ENCODE results near the gene ZNF362.
A peak's percentile ranks its signal among the peaks of the same experiment; 100 is the strongest.

The ZNF362 gene

DNA sequence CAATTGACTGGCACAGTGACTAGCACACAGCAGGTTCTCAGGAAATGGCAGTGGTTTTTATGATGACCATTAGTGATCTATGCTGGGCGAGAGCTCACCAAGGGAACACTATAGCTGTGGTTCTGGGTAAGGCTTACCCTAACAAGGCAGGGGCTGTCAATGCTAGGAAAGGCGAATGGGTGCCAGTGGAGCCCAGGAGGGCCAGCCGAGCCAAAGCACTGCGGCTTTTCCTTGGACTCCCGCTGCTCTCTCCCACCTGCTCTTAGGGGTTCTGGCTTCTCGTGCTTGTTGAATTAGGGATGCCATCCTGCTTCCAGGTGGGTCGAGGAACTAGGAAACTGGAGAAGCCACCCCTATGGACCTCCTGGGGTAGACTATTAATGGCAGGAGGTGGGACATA is 74.6 kb downstream of the ZNF362 start:
- Mint-ChIP-seq H3K4me1 (peaks cover 16 to 29% of the 10 kb centered on the region in 2 donors), H3K9me3 (no peaks in the 10 kb centered on the region), H3K27ac (no peak overlapping the region), H3K27me3 (no peaks in the 10 kb centered on the region), H3K4me3 (no peak overlapping the region), H3K36me3 (peaks cover 41 to 65% of the 10 kb centered on the region in 2 donors)
- no peak for DNase-seq
- ATAC-seq (replicated peaks): no peak

DNA sequence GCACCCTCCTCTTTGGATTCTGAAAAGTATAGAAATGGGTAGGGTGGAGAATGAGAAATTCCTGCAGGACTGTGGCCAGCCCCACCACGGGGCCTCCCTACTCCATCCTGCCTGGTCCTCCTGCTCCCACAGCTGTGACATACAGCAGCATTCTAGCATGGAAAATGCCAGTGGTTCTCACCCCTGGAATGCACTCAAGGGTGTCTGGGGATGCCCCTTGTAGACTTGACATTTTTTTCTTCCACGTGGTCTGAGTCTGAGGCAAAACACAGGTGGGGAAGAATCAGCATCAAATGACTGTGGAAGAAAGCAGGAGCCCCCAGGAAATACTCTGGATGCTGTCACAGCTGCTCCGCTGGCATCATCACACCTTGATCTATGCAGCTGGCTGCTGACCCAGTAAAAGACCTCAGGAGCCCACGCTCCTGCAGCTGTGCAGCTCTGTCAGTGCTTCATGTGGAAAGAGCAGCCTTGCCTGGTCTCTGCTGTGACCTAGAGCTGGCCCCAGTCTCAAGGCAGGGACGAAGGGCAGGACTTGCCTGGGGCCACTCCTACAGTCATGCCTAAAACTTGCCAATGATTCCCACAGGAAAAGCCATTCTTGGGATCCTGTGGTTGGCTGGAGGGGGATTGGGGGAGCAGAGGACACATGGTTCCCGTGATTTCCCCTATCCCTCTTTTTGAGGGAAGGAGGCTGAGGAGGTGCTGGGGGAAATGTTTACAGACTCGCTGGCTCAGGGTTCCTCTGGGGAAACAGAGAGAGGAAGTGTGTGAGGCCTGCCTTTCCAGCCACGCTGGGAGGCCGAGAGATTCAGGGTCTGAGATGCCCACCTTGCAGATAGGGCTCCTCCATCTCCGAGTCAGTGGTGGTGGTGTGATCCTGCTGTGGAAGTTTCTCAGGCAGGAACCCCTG is 75.4 kb downstream of the ZNF362 start:
- H3K4me3 Mint-ChIP-seq: no peak overlapping the region
- H3K27ac Mint-ChIP-seq: peak overlapping the region; percentile 66
- peak; percentile 81 to 94 for ATAC-seq (replicated peaks)
- H3K27me3 Mint-ChIP-seq: no peaks in the 10 kb centered on the region
- H3K36me3 Mint-ChIP-seq: peaks cover 38 to 61% of the 10 kb centered on the region in 2 donors
- no peaks in the 10 kb centered on the region for H3K9me3 Mint-ChIP-seq
- no peak for DNase-seq
- peaks cover 18 to 34% of the 10 kb centered on the region in 2 donors for H3K4me1 Mint-ChIP-seq

DNA sequence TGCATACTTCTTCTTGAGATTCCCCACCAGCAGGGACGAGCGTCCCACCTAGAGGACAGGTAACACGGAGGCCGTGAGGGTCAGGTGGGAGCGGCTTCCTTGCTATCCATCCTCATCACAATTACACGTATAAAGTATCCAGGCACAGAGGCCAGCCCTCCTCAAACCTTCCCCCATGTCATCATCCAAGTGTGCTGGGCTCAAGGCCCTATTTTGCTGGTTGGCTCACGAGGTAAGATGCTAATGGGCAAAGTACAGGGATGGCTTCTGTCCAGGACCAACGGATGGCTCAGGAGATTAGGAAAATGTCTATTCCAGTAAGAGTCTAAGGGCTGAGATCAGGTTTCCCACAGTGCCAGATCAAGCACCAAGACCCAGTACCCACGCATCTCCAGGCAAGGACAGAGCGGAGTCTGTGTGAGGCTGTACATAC is 76.1 kb downstream of the ZNF362 start:
- Mint-ChIP-seq H3K9me3 (no peaks in the 10 kb centered on the region), H3K36me3 (peaks cover 36 to 55% of the 10 kb centered on the region in 2 donors), H3K27me3 (no peaks in the 10 kb centered on the region), H3K4me1 (peaks cover 20 to 34% of the 10 kb centered on the region in 2 donors), H3K4me3 (no peak overlapping the region), H3K27ac (peak overlapping the region; percentile 66)
- DNase-seq: no peak
- no peak for ATAC-seq (replicated peaks)

DNA sequence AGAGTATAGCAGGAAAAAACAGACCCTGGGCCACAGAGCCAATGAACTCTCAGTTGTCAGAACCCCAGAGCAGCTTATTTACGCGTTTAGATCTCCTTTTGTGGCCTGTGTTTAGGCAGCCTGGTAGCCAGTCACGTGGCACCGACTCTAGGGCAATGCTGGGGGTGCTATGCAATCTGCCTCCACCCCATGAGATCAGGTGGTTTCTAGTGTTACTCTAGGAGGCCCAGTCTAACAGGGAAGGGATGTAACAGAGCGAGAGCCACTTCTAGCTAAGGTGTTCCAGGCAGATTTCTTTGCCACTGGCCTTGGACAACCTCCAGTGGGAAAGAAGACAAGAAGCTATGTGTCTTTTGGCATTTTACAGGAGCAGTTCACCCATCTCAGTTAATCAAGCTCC is 76.6 kb downstream of the ZNF362 start:
- peaks cover 36 to 56% of the 10 kb centered on the region in 2 donors for H3K36me3 Mint-ChIP-seq
- H3K4me1 Mint-ChIP-seq: peaks cover 21 to 37% of the 10 kb centered on the region in 2 donors
- H3K27me3 Mint-ChIP-seq: no peaks in the 10 kb centered on the region
- H3K4me3 Mint-ChIP-seq: no peak overlapping the region
- no peak for ATAC-seq (replicated peaks)
- DNase-seq: no peak
- no peak overlapping the region for H3K27ac Mint-ChIP-seq
- no peaks in the 10 kb centered on the region for H3K9me3 Mint-ChIP-seq

DNA sequence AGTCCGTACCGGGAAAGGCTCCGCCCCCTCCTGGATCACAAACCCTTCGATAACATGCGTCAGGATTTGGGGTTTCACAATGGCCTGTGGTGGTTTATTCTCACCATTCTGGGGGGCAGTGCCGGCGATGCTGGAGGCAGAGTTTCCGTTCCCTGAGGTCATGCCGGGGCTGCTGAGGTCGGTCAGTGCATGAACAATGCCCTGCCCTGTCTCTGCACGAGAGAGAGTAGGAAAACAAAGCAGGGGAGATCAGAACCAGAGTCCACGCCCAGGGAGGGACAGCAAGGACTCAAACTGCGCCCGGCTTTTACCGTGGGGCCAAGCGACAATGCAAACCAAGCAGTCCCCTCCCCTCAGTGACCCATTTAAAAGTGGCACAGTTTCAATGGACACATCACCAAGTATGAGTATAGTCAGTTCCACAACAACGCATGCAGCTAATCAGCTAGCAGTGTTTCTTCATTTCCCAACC is 77.8 kb downstream of the ZNF362 start:
- no peak for ATAC-seq (replicated peaks)
- peaks cover 29 to 40% of the 10 kb centered on the region in 2 donors for H3K4me1 Mint-ChIP-seq
- DNase-seq: no peak
- no peaks in the 10 kb centered on the region for H3K27me3 Mint-ChIP-seq
- H3K27ac Mint-ChIP-seq: no peak overlapping the region
- no peak overlapping the region for H3K4me3 Mint-ChIP-seq
- H3K9me3 Mint-ChIP-seq: no peaks in the 10 kb centered on the region
- peaks cover 26 to 47% of the 10 kb centered on the region in 2 donors for H3K36me3 Mint-ChIP-seq

DNA sequence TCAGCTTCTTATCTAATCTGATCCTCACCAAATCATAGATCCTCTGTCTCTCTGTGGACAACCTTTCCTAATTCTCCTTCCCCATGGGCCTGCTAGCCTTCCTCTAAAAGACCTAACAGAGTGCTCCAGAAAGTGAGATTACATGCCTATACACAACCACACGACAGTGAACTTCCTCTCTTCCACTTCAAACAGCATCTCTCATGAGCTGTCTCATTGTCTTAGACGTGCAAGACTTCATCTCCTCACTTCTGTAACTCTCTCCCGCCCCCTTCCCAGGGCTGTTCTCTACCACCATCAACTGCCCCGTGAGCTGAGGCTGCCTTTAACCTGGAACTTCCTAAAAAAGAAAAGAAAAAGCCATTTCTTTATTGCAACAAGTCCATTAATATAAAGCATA is 78.7 kb downstream of the ZNF362 start:
- ATAC-seq (replicated peaks): no peak
- no peaks in the 10 kb centered on the region for H3K27me3 Mint-ChIP-seq
- H3K36me3 Mint-ChIP-seq: peaks cover 17 to 38% of the 10 kb centered on the region in 2 donors
- H3K9me3 Mint-ChIP-seq: no peaks in the 10 kb centered on the region
- DNase-seq: no peak
- H3K27ac Mint-ChIP-seq: no peak overlapping the region
- H3K4me1 Mint-ChIP-seq: peaks cover 29 to 42% of the 10 kb centered on the region in 2 donors
- no peak overlapping the region for H3K4me3 Mint-ChIP-seq

DNA sequence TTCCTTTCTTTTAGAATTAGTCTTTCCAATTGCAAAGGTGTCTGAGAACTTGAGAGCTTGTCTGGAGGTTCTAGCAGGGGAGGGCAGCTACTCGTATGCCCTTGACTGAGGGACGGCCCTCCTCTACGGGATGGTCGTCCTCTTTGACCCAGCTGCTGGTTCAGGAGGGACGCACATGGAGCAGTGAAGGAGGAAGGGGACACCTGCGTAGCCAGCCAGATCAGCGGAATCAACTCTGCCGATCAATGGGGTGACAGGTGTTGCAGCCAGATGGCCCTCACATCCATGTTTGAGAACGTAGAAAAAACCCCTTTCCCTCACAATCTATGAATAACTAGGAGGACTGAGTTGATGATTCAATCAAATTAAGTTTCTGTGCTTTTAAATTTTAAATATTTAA is 80.3 kb downstream of the ZNF362 start:
- Mint-ChIP-seq H3K27ac (no peak overlapping the region), H3K36me3 (peaks cover 16 to 28% of the 10 kb centered on the region in 2 donors), H3K4me1 (peaks cover 33 to 46% of the 10 kb centered on the region in 2 donors), H3K4me3 (no peak overlapping the region), H3K27me3 (no peaks in the 10 kb centered on the region), H3K9me3 (no peaks in the 10 kb centered on the region)
- ATAC-seq (replicated peaks) (no peak), DNase-seq (no peak)

DNA sequence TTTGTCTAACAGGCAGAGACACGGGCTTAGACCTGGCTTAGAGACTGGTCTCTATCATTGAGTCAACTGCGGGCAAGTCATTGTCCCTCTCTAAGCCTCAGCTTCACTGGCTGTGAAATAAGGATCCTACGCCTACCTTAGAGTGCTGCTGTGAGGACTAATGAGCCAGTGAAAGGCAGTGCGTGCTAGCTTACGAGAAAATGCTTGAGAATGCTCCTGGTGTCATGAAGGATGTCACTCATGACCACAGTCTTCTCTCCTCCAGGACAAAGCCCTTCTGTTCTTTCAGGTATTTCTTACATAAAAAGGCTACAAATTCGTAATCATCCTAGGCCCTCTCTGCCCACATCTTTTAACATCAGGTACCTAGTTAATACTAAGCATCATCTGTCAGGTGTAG is 81.1 kb downstream of the ZNF362 start:
- H3K4me1 Mint-ChIP-seq: peaks cover 28 to 44% of the 10 kb centered on the region in 2 donors
- H3K27ac Mint-ChIP-seq: no peak overlapping the region
- no peak for DNase-seq

DNA sequence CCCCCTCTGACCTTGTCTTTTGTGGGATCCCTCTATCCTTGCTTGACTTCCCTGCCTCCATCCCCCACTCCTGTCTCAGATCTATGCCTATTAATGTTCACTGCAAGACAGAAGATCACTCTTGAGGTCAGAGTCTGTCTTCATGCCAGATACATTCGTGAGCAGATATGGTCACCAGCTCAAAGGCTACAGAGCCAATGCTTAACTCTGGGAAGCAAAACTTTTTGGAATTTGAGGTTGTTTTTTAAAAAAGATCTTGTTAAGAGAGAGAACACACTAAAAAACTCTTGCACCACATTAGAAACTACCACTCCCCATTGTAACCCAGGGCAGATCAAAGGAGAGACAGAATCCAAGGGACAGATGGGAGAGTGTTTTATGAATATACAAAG is 81.8 kb downstream of the ZNF362 start:
- H3K27me3 Mint-ChIP-seq: no peaks in the 10 kb centered on the region
- H3K27ac Mint-ChIP-seq: no peak overlapping the region
- no peaks in the 10 kb centered on the region for H3K9me3 Mint-ChIP-seq
- peaks cover 12 to 17% of the 10 kb centered on the region in 2 donors for H3K36me3 Mint-ChIP-seq
- ATAC-seq (replicated peaks): no peak
- no peak overlapping the region for H3K4me3 Mint-ChIP-seq
- DNase-seq: no peak
- H3K4me1 Mint-ChIP-seq: peaks cover 30 to 42% of the 10 kb centered on the region in 2 donors

More for the DNA sequence above, 81.1 kb downstream of the ZNF362 start:
- Mint-ChIP-seq H3K27me3 (no peaks in the 10 kb centered on the region), H3K9me3 (no peaks in the 10 kb centered on the region), H3K4me3 (no peak overlapping the region), H3K36me3 (peaks cover 9 to 19% of the 10 kb centered on the region in 2 donors)
- no peak for ATAC-seq (replicated peaks)

DNA sequence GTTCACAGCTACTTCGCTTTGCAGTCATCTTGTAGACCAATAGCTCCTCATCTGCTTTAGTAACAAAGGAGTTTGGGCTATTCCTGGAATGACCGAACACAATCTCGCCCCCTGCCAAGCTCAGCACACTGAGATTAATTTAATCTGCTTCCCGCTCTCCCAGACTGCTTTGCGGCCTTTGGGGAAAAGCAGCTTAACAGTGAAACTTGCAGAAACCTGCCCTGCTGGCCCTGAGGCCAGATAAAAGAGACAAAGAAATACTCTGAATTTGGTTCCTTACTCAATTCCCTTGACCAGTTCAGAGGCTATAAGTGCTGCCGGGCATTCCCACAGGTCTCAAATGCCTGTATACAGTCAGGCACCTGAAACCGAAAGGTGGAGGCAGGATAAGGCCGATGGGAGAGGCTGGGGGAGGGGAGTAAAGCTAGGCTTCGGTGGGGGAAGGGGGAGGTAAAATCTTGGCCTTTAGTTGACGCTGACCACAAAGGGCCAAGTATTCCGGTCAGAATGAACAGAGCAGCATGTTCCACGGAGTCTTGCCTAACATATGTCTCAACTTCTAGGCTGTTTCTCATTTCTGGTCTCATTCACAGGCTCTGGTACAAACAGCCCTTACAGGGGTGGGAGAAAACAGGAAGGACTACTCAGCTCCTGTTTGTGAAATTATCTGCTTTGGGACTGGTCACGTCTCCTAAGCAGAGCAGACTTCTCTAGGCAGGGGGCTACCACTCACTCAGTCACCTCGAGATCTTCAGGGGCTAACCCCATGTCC is 82.3 kb downstream of the ZNF362 start:
- Mint-ChIP-seq H3K9me3 (no peaks in the 10 kb centered on the region), H3K4me1 (peaks cover 30 to 41% of the 10 kb centered on the region in 2 donors), H3K27me3 (no peaks in the 10 kb centered on the region), H3K36me3 (peaks cover 6 to 17% of the 10 kb centered on the region in 2 donors), H3K4me3 (no peak overlapping the region), H3K27ac (no peak overlapping the region)
- DNase-seq (no peak), ATAC-seq (replicated peaks) (no peak)

DNA sequence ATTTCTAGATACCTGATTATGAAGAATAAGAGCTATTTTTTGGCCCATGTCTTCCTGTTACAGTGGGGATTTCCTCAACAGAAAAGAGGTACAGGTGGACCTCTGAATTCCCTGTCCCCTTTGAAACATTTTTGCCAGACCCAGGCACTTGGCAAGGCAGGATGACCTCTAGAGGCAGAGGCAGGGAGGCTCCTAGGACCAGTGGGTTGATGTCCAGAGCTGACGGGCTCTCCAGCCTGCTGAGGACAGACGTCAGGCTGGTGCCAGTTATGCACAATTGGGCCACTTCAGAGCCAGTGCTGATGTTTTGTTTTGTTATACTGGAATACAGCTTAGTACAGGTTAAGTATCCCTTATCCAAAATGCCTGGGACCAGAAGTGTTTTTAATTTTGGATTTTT is 83.1 kb downstream of the ZNF362 start:
- peaks cover 30 to 41% of the 10 kb centered on the region in 2 donors for H3K4me1 Mint-ChIP-seq
- DNase-seq: no peak
- no peak for ATAC-seq (replicated peaks)
- H3K27ac Mint-ChIP-seq: no peak overlapping the region
- H3K27me3 Mint-ChIP-seq: no peaks in the 10 kb centered on the region
- peaks cover 6 to 17% of the 10 kb centered on the region in 2 donors for H3K36me3 Mint-ChIP-seq
- no peaks in the 10 kb centered on the region for H3K9me3 Mint-ChIP-seq
- no peak overlapping the region for H3K4me3 Mint-ChIP-seq

DNA sequence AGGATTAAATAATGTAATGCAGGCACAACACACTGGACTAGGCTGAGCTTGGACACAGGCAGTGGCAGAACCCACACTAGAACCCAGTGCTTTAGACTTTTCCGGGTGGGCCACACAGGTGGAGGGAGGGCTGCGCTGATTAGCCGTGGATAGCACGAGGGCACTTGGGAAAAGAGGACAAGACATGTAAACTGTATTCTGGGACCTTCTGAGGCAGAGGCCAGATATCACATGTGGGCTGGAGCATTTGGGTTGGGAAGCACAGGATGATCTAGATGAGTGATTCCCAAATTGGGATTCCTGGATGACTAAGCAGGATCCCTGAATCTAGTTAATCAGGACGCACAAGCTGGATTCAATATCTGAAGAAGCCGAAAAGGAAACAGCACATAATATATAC is 84.9 kb downstream of the ZNF362 start:
- H3K9me3 Mint-ChIP-seq: no peaks in the 10 kb centered on the region
- peaks cover 27 to 40% of the 10 kb centered on the region in 2 donors for H3K4me1 Mint-ChIP-seq
- no peak overlapping the region for H3K27ac Mint-ChIP-seq

DNA sequence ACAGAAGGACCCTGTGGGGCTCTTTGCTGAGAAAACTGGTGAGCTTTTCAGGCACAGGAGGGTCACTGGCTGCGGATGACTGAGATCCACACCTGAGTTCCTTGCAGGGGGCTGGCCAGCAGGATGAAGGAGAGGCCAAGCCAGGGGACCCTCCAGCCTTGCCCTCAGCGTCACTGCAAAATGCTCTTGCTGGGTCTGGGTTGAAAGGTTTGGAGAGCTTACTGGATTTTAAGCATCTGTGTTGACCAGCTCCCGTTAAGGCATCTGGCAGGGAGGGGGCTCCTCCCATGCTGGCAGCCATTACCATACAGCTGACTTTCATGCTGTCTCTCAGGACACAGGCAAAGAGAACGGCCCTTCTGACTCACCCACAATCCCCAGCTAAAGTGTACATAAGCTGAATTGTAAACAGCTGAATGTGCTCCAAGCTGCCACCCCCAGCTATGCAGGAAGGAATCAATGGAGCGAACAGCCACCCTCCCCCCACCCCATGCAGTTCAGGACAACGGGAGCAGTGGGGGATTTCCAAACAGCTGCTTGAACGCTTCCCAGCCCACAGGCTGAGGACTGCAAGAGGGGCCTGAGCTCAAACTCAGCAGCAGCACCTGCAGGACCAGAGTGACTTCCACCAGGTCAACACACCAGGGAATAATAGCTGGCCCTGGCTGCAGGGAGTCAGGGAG is 85.9 kb downstream of the ZNF362 start:
- DNase-seq (no peak), ATAC-seq (replicated peaks) (peak in 1 of 2 donors; percentile 25)
- H3K9me3 Mint-ChIP-seq: no peaks in the 10 kb centered on the region
- peak overlapping the region; percentile 37 for H3K27ac Mint-ChIP-seq
- no peak overlapping the region for H3K4me3 Mint-ChIP-seq
- H3K4me1 Mint-ChIP-seq: peaks cover 31 to 45% of the 10 kb centered on the region in 2 donors
- H3K27me3 Mint-ChIP-seq: no peaks in the 10 kb centered on the region
- H3K36me3 Mint-ChIP-seq: peaks cover 14 to 21% of the 10 kb centered on the region in 2 donors

More for the DNA sequence above, 84.9 kb downstream of the ZNF362 start:
- no peak overlapping the region for H3K4me3 Mint-ChIP-seq
- no peaks in the 10 kb centered on the region for H3K27me3 Mint-ChIP-seq
- DNase-seq (no peak), ATAC-seq (replicated peaks) (no peak)
- H3K36me3 Mint-ChIP-seq: peaks cover 6 to 12% of the 10 kb centered on the region in 2 donors

DNA sequence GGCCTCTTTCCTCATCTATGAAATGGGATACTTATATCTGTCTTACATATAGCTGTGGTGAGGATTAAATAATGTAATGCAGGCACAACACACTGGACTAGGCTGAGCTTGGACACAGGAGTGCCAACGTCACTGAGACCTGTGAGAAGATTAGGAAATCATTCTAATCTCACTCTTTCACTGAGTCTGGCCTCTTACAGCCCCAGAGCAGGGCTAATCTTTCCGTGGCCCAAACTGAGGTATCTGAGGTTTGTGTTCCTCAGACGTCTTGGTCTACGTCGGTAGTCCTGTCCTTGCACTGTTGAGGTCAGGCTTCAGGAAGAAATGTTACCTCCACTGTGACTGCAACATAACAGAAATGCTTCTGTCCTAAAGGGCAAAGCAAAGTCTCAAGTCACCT is 87.2 kb downstream of the ZNF362 start:
- no peak overlapping the region for H3K4me3 Mint-ChIP-seq
- H3K27me3 Mint-ChIP-seq: no peaks in the 10 kb centered on the region
- peaks cover 15 to 20% of the 10 kb centered on the region in 2 donors for H3K36me3 Mint-ChIP-seq
- H3K9me3 Mint-ChIP-seq: no peaks in the 10 kb centered on the region
- no peak overlapping the region for H3K27ac Mint-ChIP-seq
- peaks cover 32 to 48% of the 10 kb centered on the region in 2 donors for H3K4me1 Mint-ChIP-seq
- no peak for ATAC-seq (replicated peaks)
- no peak for DNase-seq
